GM04504 (cell line): ENCODE data around the gene ATP5F1D.
A peak's percentile ranks its signal among the peaks of the same experiment; 100 is the strongest.

Experiments used
- DNase-seq: peaks from one replicate; pipeline ENCODE4 v3.0.0-alpha.2; 2012; ENCODE audit warnings: low read depth

The ATP5F1D gene

DNA sequence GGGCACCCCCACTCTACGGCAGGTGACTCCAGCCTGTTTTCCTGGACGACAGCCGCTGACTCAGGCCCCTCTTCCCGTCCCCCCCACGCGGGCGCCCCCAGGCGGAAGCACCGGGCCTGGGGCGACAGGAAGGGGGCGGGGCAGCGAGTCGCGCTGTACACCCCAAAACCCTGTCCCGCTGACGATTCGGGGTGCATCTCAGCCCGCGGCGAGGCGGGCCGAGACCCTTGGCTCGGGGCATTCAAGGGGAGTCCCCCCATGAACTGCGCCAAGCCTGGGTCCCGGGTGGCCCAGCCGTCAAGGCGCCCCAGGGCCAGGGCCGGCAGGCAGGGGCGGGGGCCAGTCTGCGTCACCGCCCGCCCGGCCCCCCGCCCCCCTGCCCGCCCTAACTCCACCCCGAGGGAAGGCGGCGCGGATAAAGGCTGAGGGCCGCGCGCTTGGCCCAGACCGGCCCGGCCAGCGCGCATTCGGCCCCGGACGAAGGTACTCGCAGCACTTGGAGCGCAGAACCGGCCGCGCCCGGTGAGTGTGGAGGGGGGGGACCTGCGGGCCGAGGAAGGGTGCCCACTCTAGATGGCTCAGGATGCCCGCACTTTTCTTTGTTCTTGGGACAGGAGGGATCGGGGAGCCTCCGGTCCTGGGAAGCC, 6.7 kb downstream of the ATP5F1D start, which contains the start of gene MIDN:
Gene MIDN, plus strand, starts transcription at position 445 of the 647 bp plus-strand sequence. CDS start 1,714 bp downstream, outside the sequence.
- peak; percentile 84 for DNase-seq

DNA sequence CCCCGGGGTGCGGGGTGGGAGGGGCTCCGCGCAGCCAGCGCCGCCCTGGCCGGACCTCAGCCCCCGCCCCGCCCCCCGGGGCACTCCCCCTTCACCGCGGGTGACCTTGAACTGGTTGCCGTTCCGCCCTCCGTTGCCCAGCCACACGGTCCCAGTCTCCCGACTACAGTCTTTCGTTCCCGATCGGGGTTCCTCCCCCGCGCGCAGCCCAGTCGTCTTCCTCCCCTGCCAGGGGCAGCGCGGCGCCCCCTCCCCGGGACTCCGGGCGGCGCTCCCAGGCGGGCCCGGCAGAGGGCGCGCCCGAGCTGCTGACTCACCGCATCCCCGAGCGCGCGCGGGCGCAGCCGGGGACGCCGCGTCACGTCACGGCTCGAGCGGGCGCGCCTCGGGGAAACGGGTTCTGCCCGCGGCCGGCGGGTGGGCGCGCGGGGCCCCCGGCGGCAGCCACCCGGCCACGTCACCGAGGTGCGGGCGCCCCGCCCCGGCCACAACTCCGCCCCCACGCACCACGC, 7.3 kb downstream of the ATP5F1D start:
- no peak for DNase-seq

DNA sequence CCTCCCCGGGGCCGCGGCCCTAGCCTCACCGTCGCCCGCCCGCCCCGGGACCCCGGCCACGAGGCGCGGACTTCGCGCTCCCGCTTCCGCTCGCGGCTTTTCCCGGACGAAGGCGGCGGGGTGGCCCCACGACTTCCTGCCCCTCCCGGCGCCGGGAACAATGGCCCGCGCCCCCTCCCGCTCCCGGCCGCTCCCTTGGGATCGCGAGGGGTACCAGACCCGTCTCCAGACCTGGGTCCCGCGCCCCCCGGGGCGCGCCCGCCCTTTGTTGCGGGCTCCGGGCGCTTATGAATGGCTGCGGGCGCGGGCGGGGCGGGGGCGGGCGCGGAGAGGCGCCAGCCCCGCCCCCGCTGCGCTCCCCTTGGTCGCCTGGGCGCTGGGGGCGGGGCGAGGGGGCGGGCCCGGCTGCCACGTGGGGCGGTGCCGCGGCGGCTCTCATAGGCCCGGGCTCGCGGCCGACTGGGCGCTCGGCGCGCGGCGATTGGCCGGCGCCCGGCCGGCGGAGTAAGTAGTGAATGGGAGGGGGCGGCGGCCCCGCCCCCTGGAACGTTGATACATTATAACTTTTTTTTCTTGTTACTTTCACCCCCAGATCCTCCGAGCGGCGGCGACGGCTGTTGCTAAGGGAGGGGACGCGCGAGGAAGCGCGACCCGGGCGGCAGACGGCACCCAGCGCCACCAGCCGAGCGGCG, 7.9 kb downstream of the ATP5F1D start:
- DNase-seq: peak; percentile 94

DNA sequence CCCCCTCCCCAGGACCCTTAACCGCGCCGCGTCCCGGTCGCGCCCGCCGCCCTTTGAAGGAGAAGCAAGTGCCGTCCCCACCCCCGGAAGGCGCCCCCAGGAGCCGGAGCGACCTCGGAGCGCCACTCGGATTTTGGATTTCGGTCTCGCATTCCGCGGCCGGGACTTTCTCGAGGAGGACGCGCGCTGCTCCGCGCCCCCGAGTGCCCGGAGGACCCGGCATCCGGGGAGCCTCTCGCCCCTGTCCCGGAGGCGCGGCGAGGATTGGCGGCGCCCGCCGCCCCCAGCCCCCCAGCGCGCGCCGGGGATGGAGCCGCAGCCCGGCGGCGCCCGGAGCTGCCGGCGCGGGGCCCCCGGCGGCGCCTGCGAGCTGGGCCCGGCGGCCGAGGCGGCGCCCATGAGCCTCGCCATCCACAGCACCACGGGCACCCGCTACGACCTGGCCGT, 8.5 kb downstream of the ATP5F1D start:
- no peak for DNase-seq

DNA sequence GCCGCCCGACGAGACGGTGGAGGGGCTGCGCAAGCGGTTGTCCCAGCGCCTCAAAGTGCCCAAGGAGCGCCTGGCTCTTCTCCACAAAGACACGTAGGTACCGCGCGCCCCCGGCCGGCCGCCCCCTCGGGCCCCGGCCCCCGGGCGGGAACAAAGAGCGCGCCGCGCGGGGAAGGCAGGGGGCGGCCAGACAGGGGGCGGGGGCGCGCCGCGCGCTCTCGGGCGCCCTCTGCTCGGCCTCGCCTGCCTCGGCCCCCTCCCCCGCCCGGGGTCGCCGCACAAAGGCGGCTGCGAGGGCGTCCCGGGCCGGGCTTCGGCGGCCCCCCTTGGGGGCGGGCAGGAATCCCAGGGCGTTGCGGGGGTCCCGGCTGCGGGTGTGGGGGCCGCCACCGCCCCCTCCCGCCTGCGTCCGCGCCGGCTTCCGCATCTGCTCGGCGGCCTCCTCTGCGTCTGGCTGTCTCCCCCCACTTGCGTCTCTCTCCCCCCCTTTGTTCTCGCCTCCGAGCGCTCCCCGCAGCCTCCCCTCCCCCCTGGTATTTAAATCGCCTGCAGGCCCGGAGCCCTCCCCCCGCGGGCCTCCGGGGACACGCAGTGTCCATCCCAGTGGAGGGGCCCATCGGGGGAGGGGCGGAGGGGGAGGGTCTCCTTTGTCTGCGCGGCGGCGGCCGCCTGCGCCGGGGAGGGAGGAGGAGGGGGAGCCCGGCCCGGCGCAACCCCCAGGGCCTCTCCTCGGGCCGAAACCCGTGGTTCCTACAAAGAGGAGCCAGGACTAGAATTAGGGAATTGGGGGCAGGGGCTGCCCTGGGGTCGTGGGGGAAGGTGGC, 9.1 kb downstream of the ATP5F1D start:
- DNase-seq: no peak

DNA sequence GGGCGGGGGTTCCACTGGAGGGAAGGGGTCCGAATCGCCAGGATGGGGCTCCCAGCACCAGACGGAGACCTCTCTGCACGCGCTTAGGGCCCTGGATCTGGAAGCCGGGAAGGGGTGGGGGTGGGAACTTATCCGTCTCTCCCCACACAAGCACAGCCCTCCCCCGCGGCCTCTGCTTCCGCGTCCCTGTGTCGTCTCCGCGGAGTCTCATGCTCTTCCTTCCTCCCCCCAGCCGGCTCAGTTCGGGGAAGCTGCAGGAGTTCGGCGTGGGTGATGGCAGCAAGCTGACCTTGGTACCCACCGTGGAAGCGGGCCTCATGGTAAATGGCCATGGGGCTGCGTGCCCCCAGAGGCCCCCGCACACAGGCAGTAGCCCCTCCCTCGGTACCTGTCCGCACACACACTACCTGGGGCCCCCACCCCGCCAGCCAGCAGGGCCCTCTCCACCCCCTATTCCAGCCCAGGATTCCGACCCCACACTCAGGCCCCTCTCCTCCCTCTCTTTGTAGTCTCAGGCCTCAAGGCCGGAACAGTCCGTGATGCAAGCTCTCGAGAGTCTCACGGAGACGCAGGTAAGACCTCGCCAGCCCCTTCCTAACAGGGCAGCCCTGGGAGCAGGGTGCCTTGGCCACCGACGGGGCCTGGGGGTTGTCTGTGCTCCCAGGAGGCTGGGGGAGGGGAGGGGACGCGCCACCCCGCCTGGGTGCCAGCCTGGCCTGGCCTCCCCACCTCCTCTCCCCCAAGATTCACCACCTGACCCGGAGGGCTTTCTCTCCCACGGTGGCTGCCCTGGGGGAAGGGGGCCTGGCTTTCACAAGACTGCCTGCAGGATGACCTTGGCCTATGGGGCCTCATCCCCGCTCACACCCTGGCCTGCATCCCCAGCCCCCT, 10.0 kb downstream of the ATP5F1D start:
- DNase-seq: no peak

DNA sequence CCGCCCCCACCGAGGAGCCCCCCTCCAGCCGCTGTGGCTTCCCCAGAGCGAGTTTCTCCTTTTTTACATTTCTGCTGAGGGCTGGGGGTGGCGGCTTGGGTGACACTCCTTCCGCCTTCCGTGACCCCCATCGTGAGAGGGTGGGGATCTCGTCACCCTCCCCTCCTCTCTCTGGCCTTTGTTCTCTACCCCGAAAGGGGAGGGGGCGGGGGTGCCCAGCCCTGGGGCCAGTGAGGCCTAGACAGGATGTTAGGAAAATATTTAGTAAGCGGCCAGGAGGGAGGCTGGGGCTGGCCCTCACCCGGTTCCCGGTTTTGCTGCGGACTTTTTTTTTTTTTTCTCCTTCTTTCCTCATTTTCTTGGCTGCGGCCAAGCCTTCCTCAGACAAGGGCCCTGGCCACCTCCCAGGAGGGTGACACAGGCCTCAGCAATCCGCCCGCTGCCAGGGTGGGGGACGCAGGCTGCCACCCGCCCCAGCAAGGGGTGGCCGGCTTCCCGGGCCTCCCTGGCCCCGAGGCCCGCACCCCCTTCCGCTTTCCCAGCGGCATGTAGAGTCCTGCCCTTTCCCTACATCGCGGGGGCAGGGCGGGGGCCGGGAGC, 10.8 kb downstream of the ATP5F1D start:
- peak; percentile 94 for DNase-seq

DNA sequence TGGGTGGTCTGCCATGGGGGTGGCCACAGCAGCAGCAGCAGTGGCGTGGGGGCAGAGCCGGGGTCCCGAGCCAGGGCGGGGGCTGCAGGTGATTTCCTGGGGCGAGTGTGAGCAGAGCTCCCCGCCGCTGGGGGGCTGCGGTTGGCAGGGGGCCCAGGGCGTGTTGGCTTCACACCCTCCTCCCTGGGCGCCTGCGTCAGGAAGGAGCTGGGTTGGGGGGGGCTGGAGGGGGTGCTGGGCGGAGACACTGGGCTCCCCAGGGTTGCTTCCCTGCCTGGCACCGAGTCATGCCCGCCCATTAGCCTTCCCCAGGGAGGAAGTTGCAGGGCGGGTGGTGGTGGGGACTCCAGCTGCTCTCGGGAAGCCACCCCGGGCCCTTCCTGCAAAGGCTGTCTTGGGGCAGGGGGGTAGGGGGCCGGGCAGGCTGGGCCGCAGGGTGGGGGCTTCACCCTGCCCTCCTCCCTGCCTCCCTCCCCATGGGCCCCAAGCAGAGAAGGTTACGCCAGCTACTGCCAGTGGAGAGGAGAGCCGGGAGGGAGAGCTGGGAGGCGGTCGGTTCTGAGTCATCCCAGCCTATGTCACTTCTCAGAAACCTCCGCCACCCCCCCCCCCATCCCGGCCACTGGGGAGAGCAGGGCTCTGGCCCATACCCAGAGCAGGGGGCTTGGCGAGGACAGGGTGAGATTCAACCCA, 11.4 kb downstream of the ATP5F1D start:
- peak; percentile 96 for DNase-seq

DNA sequence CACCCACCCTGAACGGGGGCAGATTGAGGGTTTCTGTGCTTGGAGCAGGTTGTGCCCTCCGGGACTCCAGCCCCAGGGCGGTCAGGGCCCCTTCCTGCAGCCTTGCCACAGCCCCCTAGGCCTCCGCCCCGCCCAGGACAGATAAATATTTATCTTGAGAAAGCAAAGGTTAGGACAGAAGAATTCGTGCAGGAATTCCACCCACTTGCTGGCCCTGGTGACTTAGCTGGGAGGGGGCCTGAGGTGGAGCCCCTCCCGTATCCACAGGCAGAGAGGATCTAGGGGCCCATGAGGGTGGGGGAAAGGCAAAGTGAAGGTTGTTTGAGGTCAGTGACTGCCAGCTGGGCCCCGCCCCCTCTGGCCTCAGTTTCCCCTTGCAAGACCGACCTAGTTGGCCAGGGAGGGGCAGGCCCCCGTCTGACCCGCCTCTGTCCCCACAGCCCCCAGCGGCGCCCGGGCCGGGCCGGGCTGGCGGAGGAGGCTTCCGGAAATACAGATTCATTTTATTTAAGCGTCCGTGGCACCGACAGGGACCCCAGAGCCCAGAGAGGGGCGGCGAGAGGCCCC, 12.0 kb downstream of the ATP5F1D start:
- no peak for DNase-seq

DNA sequence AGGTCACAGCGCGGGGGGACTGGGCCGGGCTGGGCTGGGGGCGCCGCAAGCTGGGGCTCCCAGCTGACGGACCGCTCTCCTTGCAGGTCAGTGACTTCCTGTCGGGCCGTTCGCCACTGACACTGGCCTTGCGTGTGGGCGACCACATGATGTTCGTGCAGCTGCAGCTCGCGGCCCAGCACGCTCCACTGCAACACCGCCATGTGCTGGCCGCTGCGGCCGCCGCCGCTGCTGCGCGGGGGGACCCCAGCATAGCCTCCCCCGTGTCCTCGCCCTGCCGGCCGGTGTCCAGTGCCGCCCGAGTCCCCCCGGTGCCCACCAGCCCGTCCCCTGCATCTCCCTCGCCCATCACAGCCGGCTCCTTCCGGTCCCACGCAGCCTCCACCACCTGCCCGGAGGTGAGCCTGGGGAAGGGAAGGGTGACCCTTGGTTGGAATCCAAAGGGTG, 12.6 kb downstream of the ATP5F1D start:
- DNase-seq: no peak

DNA sequence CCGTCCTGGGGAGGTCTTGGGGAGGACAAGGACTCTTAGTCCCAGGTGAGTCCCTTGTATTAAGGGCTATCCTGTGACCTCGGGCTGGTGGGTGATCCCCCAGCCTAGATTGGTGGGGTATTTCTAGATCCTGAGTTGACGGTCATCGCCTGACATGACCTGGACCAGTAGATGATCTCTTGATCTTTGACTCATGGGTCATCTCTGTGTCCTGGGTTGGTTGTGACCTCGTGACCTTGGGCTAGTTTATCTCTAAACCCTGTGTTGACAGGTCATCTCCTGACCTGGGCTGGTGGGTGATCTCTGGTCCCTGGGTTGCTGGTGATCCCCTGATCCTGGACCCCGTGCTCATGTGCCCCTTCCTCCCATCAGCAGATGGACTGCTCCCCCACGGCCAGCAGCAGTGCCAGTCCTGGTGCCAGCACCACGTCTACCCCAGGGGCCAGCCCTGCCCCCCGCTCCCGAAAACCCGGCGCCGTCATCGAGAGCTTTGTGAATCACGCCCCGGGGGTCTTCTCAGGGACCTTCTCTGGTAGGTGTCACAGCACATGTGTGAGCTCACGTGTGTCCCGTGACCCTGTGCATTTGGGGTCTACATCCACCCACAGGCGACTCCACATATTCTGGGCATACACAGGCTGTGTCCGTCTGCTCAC, 13.1 kb downstream of the ATP5F1D start:
- DNase-seq: no peak

DNA sequence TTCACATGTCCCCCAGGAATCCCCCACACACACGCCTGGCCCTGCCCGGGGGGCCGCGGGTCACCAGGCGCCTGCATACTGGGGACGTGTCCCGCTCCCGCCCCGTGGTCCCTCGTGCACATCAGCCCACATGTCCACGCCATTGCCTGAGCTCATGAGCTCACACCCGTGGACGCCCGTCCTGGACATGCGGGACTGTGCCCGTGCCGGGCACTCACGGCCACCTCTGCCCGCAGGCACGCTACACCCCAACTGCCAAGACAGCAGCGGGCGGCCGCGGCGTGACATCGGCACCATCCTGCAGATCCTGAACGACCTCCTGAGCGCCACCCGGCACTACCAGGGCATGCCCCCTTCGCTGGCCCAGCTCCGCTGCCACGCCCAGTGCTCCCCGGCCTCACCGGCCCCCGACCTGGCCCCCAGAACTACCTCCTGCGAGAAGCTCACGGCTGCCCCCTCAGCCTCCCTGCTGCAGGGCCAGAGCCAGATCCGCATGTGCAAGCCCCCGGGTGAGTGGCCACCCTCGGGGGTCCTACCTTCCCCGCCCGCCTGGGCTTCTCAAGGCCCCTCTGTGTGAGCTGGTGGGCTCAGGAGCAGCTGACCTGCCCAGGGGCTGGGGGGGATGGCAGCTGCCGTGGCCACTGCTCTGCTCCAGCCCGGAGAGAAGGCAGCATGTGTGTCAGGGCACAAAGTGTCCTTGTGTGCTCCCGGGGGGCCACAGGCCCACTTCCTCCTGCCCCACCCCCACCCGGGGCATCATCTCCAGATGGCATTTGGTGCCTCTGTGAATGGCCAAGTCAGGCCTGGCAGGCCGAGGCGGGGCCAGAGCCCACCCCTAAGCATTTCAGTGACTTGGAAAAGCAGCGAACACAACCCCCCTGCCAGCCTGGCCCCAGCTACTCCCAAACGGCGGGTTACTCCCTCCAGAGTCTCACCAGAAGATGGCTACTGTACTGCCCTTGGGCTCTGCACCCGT, 13.9 kb downstream of the ATP5F1D start:
- DNase-seq: no peak

DNA sequence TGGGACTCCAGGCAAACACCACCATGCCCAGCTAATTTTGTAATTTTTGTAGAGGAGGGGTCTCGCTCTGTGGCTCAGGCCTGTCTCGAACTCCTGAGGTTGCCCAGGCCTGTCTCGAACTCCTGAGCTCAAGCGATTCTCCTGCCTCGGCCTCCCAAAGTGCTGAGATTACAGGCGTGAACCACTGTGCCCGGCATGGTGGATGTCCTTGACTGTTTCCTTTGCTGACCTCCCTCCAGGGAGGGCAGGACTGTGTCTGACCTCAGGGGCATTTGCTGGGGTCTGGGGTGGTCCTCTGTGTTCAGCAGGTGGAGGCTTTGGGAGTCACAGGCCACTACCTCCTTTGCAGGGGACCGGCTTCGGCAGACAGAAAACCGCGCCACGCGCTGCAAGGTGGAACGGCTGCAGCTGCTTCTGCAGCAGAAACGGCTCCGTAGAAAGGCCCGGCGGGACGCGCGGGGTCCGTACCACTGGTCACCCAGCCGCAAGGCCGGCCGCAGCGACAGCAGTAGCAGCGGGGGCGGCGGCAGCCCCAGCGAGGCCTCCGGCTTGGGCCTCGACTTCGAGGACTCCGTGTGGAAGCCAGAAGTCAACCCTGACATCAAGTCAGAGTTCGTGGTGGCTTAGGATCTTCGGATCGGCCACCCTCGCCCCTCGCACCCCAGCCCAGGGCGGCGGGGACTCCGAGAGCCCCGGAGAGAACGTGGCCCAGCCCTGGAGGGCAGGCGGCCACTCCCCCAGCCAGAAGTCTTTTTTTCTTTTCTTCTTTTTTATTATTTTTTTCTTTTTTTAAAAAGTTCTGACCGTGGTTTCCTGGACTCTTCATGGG, 15.3 kb downstream of the ATP5F1D start:
- DNase-seq: no peak

DNA sequence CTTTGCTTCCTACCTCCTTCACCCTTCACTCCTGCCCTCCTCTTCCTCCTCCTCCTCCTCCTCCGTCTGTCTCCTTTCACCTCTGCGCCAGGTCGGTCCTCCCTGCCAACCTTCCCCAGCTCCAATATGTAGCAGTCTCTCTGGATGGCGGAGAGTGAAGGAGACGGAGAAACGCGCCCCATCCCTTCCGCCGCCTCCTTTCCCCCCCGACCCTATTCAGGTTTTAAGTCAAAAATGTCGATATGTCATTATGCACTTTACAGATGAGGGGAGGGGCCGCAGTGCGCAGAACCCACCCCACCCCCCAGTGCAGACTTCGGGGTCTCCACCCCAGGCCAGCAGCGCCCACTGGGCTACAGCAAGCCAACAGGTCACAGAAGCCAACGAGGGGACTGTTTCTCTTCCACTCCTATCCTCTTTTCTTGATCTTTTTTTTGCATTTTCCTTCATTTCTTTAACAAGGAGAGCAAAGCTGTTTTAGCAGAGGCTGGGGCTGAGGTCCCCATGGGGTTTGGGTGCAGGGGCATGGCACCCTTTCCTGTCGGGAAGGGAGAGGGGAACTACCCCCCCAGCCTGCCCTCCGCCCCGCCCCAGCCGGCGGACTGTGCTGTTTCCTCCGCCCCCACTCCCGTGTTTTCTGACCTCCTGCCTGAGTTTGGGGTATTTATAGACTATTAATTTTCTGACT, 16.1 kb downstream of the ATP5F1D start:
- DNase-seq: no peak

DNA sequence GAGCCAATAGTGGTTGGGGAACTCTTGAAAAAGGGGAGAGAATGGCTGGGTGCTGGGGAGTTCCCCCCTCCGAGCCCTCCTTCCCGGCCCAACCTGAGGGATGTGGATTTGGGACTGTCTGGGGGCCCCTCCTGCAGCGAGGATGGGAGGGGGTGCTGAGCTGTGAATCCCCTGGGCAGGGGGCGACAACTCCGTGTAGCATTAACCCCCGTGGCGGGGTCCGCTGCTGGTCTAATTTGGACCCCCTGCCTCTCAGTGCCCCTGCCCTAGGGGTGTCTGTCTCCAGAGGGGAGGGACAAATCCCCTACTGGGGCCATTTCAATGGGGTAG, 16.6 kb downstream of the ATP5F1D start:
- no peak for DNase-seq

DNA sequence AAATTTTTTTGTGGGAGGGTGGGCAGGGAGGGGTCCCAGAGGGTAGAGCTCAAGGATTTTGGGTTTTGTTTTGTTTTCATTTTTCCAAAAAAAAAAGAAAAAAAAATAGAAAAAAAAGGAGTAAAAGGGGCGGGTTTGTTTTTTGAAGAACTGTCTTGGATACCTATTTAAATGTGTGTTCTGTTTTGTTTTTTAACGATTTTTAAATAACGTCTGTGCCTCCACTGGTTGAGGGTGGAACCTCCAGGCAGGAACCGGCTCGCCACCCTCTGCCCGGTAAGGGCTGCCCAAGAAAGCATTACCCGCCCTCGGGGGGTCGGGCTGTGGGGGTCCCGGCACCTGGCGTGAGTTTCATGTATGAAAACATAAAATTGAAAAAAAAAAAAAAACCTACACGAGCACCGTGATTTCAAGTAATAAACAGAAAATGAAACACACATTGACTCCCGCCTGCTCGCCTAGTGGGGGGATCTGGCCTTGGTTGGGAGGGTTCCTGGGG, 17.2 kb downstream of the ATP5F1D start:
- DNase-seq: no peak
